Stimulated activated CD8-positive, alpha-beta memory T cell treated with anti-CD3 and anti-CD28 coated beads, Interleukin-7, amount 100 ng/mL, for 1 hour (primary cell): Measurements from ENCODE around the gene FUT8.

Experiments
- DNase-seq, 2 donors: peaks; one replicate each; pipeline ENCODE4 v3.0.0-alpha.2; 2020; ENCODE audit warnings: low read depth in 2 of 2

FUT8 gene

DNA sequence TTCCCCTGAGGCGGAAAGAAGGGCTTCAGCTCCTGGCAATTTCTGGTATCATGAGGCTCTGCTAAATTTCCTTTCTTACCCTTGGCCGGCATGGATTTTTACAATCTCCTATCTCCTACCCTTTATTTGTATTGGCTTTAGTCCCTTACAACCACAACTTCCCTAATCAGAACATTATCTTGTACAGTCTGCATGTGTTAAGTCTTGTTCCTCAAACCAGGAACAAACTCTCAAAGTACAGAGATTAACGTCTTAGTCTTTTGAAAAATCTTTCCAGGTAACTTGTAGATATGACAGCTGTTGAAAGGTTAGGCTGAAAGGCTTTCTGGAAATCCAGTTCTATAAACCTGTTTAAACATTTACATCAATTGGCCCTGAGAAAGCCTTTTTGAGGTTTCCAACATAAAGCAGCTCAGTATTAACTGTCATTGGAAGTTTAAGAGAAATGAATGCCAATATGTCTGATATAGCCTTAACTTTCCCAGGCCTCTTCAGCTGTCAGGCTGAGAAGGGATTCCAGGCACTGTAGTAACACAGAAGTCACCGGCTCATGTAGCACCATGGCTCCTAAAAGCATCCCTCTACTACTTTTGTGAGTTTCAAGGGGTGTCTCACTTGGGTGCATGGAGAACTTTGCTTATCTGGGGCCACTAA is 360.5 kb downstream of the FUT8 start:
- no peak for DNase-seq

DNA sequence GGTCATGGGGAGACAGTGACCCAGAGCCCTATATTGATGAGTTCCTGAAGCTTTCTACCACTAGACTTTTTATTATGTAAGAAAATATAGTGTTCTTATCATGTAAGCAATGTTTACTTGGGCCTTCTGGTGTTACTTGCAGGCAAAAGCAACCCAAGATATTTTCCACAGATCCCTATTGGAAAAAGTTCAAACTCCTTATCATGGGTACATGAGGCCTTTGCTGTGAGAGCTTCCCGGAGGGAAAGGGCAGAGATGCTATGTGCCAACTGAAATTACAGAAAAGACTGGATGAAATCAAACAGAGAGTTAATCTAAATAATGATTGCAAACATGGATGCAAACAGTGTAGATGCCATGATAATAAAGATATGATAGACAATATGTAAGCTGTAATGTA is 361.5 kb downstream of the FUT8 start:
- DNase-seq, result no peak

DNA sequence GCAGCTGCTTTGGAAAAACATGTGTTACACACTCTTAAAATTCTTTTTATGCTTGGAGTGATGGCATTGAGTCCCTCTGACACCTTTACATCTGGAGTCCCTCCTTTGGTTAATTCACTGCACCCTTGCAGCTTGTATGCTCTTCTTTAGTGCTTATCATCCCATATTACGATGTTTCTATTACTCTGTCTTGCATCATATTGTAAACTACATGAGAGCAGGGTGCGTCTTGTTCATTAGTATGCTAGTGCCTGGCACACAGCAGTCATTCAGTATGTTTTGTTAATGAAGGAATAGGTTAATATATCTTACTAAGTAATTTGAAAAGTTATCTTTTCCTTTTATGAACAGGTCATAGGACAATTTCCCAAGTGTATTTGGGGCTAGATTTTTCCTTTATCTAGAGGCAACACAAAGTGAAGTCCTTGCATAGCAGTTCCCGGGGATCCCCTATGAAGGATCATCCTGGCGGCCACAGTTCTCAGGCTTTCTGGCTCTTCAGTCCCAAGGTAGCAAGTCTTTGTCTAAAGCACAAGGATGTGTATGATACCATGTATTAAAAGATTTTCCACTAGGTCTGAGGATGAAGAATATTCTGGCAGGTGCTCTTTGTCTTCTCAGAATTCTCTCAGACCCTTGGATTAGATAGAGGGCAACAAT is 363.8 kb downstream of the FUT8 start:
- no peak for DNase-seq

DNA sequence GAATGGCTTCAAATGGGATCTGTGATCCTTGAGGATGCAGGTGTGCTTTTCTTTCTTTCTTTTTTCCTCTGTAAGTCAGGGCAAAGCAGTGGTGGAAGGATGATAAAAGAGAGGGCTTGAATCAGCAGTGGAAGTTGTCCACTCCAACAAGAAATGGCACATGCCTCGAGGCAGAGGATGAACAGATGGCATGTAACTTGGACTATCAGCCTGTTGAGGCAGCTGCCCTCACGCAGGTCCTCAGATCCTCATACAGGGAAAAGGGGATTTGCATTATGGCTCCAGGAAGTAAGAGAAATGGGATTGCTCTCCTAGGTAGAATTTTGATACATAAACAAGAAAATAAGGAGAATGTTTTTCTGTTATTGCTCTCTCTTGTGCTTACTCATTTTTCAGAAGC is 368.0 kb downstream of the FUT8 start:
- no peak for DNase-seq

DNA sequence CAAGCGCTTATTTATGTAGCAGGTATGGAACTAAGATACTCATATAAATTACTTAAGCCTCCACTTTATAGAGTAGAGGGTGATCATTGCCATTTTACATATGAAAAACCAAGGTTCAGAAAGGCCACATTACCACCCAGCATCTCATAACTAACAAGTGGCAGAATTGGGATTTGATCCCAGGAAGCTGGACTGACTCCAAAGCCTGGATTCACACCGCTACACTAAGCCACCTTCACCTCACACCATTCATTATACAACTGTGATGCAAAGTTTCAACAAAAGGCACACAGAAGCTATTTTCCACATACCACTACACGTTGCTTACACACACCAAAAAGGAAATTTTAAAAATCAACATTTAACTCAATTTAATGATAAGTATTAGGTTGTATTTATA is 370.6 kb downstream of the FUT8 start:
- no peak for DNase-seq

DNA sequence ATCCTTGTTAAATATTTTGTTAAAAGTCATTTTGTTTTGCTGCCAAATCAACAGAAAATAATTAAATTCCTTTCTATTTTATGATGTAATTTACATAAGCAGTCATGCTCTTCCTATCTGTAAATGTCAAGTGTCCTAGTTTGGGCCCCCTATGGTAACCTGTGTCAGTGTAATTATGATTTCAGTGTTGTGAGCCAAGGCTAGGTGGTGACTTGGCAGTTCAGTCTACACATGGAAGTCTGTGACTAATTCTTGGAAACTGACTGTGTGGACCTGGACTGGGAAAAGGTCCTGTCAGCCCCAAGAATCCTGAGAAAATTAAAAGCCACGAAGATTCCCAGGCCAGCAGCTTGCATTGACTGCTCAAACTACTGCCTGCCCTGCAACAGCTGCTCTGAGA is 371.0 kb downstream of the FUT8 start:
- DNase-seq, result no peak

DNA sequence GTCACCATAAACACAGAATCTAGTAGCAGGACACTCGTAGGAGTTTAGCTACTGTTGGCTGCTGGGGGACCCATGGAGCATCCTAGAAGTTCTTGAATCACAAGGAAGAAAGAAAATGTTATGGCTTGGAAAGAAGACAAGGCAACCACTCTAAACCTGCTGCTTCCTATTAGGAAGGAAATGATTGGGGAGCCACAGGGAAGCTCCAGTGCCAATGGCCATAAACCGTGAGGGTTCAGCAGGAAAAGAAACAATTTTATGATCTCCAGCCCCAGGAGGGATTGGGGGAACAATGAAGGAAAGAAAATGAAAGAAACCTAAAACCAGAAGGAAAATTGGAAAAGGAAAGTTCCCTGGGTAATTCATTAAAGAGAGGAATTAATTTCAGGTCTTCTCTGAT is 372.0 kb downstream of the FUT8 start:
- no peak for DNase-seq

DNA sequence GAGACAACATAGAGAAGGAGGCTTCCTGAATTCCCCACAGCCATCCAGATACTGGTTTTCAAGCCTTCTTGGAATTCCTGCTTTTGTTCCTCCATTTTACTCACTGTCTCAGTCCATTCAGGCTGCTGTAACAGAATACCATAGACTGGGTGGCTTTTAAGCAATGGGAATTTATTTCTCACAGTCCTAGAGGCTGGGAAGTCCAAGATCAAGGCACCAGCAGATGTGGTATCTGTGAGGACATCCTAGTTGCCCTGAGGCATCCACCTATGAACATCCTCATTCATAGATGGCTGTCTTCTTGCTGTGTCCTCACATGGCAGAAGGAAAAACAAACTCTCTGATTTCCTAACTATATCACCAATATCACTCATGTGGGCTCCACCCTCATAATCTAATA is 374.9 kb downstream of the FUT8 start:
- no peak for DNase-seq

DNA sequence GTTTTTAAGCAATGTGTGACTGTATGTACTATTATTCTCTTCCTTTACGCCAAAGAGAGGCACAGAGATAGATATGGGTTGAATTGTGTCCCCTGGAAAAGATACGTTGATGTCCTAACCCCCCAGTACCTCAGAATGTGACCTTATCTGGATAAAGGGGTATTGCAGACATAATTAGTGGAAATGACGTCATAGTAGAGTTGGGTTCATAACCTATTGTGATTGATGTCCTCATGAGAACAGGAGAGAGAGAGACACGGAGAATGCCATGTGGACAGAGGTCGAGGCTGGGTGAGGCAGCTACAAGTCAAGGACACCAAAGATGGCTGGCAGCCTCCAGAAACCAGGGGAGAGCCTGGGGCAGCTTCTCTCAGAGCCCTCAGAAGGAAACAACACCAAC is 376.3 kb downstream of the FUT8 start:
- DNase-seq, result no peak

DNA sequence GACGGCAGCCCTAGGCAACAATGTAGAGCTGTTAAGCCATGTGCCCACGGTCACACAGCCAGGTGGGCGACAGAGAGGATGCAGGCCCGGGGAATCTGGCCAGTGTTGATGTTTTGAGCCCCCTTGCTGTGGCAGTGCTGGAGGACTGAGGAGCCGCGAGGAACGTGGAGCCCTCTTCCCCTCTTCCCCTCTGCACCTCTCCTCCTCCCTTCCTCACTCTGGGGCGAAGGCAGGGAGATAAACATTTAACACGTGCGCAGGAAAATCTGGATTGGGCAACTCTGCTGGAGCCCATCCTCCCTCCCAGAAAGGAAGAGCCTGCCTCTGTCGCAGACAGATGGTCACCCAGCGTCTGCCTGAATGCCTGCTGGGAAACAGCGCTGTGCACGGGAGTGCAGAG is 376.8 kb downstream of the FUT8 start:
- no peak for DNase-seq

DNA sequence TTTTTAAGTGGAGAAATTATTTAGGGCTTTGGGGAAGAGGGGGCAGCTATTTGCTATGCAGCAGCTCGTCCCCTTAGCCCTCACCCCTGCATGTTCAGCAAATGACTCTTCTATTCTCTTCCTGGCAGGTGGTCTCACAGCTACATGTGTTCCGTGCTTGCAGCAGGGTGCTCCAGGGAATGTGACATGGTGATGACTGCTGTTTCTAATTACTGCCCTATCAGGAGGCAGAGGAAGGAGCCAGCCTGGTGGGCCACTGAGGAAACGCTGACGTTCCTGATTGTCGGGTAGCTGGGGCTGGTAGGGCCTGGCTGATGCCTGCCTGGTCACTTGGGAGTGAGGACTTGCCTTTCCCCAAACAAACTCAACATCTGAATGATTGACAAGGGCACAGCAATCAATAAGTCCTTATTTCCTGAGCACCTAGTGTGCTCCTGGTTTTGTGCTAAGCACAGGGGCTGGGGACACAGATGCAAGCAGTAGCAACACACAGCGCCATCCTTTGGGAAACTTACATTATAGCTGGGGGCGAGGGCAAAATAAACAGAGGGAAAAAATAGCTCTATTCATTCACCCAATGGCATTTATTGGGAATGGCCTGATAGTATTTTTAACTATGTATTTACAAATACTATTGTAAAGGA is 377.8 kb downstream of the FUT8 start:
- no peak for DNase-seq

DNA sequence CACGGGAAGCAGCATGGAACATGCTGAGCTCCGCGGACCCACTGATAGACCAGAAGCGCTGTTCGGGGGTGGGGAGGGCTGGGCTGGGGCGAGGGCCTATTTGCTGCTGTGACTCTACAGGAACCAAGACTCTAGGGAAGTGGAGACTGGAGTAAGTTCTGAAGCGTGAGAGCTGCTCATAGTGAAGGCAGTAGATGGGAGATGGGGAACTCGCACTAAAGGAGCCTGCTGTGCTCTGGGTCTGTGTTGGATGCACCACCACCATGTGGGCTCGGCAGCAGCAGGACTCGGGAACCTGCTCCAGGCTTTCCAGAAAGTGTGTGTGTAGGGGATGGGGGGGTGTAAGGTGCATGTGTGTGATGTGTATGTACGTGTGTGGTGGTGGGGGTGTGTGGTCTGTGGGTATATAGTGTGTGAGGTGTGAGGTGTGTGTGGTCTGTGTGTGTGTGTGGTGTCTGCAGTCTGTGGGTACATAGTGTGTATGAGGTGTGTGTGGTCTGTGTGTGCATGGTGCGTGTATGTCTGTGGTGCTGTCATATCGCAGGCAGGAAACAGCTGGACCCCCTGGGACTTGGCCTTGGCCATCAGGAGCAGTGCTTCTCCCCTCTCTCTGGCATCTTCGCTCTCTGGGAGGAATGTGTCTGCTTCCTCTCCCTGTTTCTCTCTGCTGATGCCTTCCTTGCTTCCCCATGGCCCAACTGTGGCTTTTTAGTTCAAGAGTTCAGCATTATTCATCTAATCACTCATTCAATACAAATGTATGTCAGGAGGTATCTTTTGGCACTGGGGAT is 378.9 kb downstream of the FUT8 start:
- no peak for DNase-seq

DNA sequence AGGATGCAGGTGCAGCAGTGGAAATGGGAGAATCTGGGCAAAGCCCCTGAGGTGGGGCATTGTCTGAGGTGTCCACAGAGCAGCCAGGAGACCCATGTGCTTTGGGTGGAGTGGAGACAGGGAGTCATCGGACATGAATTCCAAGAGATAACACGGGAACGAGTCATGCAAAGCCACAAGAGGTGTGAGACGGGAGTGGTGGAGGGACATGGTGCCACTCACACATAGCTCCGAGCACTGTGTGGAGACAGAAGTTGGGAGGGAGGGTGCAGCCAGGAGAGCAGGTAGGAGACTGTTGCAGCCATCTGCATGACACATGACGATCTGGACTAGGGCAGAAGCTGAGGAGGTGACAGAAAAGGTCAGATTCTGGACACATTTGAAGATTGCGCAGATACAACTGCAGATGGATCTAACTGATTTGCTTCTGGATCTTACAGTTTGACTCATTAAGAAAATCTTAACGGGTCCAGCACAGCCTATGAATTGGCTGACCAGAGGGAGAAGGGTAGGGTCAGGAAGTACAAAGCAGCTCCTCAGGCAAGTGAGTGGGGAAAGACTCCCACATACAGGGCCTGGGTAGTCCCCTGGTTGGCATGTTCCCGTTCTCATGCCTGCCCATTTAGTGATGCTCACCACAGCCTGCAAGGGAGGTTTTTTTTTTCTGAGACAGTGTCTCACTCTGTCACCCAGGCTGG is 379.8 kb downstream of the FUT8 start:
- no peak for DNase-seq
